Measurements from ENCODE around the gene ALKBH8.
"Not testable (repeated sequence)": the region's sequence is repeated elsewhere in the genome, so short reads cannot be mapped to it uniquely, and the experiment has no call there.

ALKBH8 gene

GRCh38 chr11:107579169-107579568, 13.6 kb upstream of the ALKBH8 start:
- not testable (repeated sequence) for DNase-seq (ENCODE audit: low read depth, low spot score)

GRCh38 chr11:107577346-107577711, 11.8 kb upstream of the ALKBH8 start:
- DNase-seq (ENCODE audit: low read depth, low spot score): no peak

- DNase-seq (ENCODE audit: low read depth, low spot score): not testable (repeated sequence)
These were observed 11.2 kb upstream of the ALKBH8 start for GRCh38 chr11:107576497-107577345.

GRCh38 chr11:107573438-107573837, 7.9 kb upstream of the ALKBH8 start:
- DNase-seq (ENCODE audit: low read depth, low spot score): no peak

GRCh38 chr11:107570015-107570414, 4.5 kb upstream of the ALKBH8 start:
- no peak for DNase-seq (ENCODE audit: low read depth, low spot score)

GRCh38 chr11:107567739-107568335, 2.3 kb upstream of the ALKBH8 start:
- no peak for DNase-seq (ENCODE audit: low read depth, low spot score)

- no peak for DNase-seq (ENCODE audit: low read depth, low spot score)
These were observed 1.0 kb upstream of the ALKBH8 start for GRCh38 chr11:107566569-107566968.

GRCh38 chr11:107565955-107566501, 493 bp upstream of the ALKBH8 start:
- not testable (repeated sequence) for DNase-seq (ENCODE audit: low read depth, low spot score)

- DNase-seq (ENCODE audit: low read depth, low spot score): no peak
These were observed 687 bp downstream of the ALKBH8 start for GRCh38 chr11:107564877-107565218.

GRCh38 chr11:107563702-107564101, 1.8 kb downstream of the ALKBH8 start:
- no peak for DNase-seq (ENCODE audit: low read depth, low spot score)

GRCh38 chr11:107562647-107563208, 2.8 kb downstream of the ALKBH8 start:
- no peak for DNase-seq (ENCODE audit: low read depth, low spot score)

GRCh38 chr11:107561688-107562087, 3.8 kb downstream of the ALKBH8 start:
- DNase-seq (ENCODE audit: low read depth, low spot score): no peak

GRCh38 chr11:107550304-107550703, 15.2 kb downstream of the ALKBH8 start:
- DNase-seq (ENCODE audit: low read depth, low spot score): no peak

- no peak for DNase-seq (ENCODE audit: low read depth, low spot score)
These were observed 15.6 kb downstream of the ALKBH8 start for GRCh38 chr11:107549954-107550285.

- DNase-seq (ENCODE audit: low read depth, low spot score): no peak
These were observed 16.1 kb downstream of the ALKBH8 start for GRCh38 chr11:107549253-107549953.

- DNase-seq (ENCODE audit: low read depth, low spot score): no peak
These were observed 17.6 kb downstream of the ALKBH8 start for GRCh38 chr11:107547961-107548360.

- no peak for DNase-seq (ENCODE audit: low read depth, low spot score)
These were observed 20.4 kb downstream of the ALKBH8 start for GRCh38 chr11:107545101-107545514.

GRCh38 chr11:107538821-107539220, 26.7 kb downstream of the ALKBH8 start:
- no peak for DNase-seq (ENCODE audit: low read depth, low spot score)

- no peak for DNase-seq (ENCODE audit: low read depth, low spot score)
These were observed 27.3 kb downstream of the ALKBH8 start for GRCh38 chr11:107538239-107538638.

- DNase-seq (ENCODE audit: low read depth, low spot score): not testable (repeated sequence)
These were observed 28.4 kb downstream of the ALKBH8 start for GRCh38 chr11:107537155-107537554.

- DNase-seq (ENCODE audit: low read depth, low spot score): no peak
These were observed 39.3 kb downstream of the ALKBH8 start for GRCh38 chr11:107526197-107526596.

GRCh38 chr11:107508858-107509244, 56.7 kb downstream of the ALKBH8 start:
- DNase-seq (ENCODE audit: low read depth, low spot score): no peak

All from activated naive CD8-positive, alpha-beta T cell treated with anti-CD3 and anti-CD28 coated beads, Interleukin-2, amount 50 U/mL, for 16 hours (primary cell).